NT2/D1 (cell line): Measurements from ENCODE around the gene TRAPPC4.

Experiments
- SUZ12 ChIP-seq: IDR thresholded peaks from 2 replicates; pipeline ENCODE4 v1.6.1; 2011; ENCODE audit not compliant: insufficient read length, insufficient read depth; ENCODE audit errors: extremely low read depth
- ZNF274 ChIP-seq: IDR thresholded peaks from 2 replicates; pipeline ENCODE4 v1.6.1; 2011; ENCODE audit warnings: mild to moderate bottlenecking, low read depth, low read length

- TF ChIP-seq ZNF274 (no peak), SUZ12 (no peak)
Observed at GRCh38 chr11:119067371-119068222, 49.0 kb downstream of the TRAPPC4 start, which contains the start of gene VPS11.
